ENCODE results near the gene CATSPERD.

- TF ChIP-seq CTCF (IDR thresholded peaks at IDR 0.05) (no peak), POLR2A (IDR thresholded peaks at IDR 0.05) (no peak)
These were observed 46.7 kb upstream of the CATSPERD start for GRCh38 chr19:5673752-5674151.
